Stimulated activated naive CD8-positive, alpha-beta T cell treated with anti-CD3 and anti-CD28 coated beads, Interleukin-15, Interleukin-2, amounts not matched to agents 100 ng/mL and 50 ng/mL, for 24 hours (primary cell): ENCODE data around the gene MAN2C1.
"Not testable (repeated sequence)": the region's sequence is repeated elsewhere in the genome, so short reads cannot be mapped to it uniquely, and the experiment has no call there.

ENCODE experiments used
- H3K27ac Mint-ChIP-seq: one replicate; pipeline ENCODE4 v1.8.0; 2021; ENCODE audit warnings: mild to moderate bottlenecking, mixed read lengths
- H3K27me3 Mint-ChIP-seq: one replicate; pipeline ENCODE4 v1.8.0; 2021; ENCODE audit warnings: mixed read lengths
- H3K36me3 Mint-ChIP-seq: one replicate; pipeline ENCODE4 v1.8.0; 2021; ENCODE audit warnings: low read depth, mixed read lengths
- H3K4me1 Mint-ChIP-seq: one replicate; pipeline ENCODE4 v1.8.0; 2021; ENCODE audit warnings: low read depth, mixed read lengths
- H3K4me3 Mint-ChIP-seq: one replicate; pipeline ENCODE4 v1.8.0; 2021; ENCODE audit warnings: mild to moderate bottlenecking, mixed read lengths
- H3K9me3 Mint-ChIP-seq: one replicate; pipeline ENCODE4 v1.8.0; 2021; ENCODE audit warnings: mixed read lengths

The MAN2C1 gene

GRCh38 chr15:75367913-75368688 lies at the start of gene MAN2C1:
TSS of gene MAN2C1 (minus strand) at chr15:75368607. CDS start at chr15:75368583, 24 bp downstream.
- Mint-ChIP-seq H3K27ac (peak within 1 kb of the TSS; percentile 93), H3K4me3 (peak within 1 kb of the TSS; percentile 92), H3K4me1 (peaks cover 29% of the 10 kb centered on the region), H3K36me3 (peaks cover 44% of the 10 kb centered on the region), H3K9me3 (no peaks in the 10 kb centered on the region), H3K27me3 (no peaks in the 10 kb centered on the region)

- H3K9me3 Mint-ChIP-seq: no peaks in the 10 kb centered on the region
- H3K36me3 Mint-ChIP-seq: peaks cover 68% of the 10 kb centered on the region
- peak overlapping the region; percentile 80 for H3K27ac Mint-ChIP-seq
- peaks cover 32% of the 10 kb centered on the region for H3K4me1 Mint-ChIP-seq
- H3K27me3 Mint-ChIP-seq: no peaks in the 10 kb centered on the region
- H3K4me3 Mint-ChIP-seq: no peak overlapping the region
These were observed 48.2 kb upstream of the MAN2C1 start for GRCh38 chr15:75416584-75416983.

- peaks cover 86% of the 10 kb centered on the region for H3K36me3 Mint-ChIP-seq
- H3K9me3 Mint-ChIP-seq: no peaks in the 10 kb centered on the region
- H3K27ac Mint-ChIP-seq: no peak overlapping the region
- no peaks in the 10 kb centered on the region for H3K27me3 Mint-ChIP-seq
- H3K4me1 Mint-ChIP-seq: peaks cover 37% of the 10 kb centered on the region
- H3K4me3 Mint-ChIP-seq: no peak overlapping the region
These were observed 41.8 kb upstream of the MAN2C1 start for GRCh38 chr15:75410196-75410595.

- Mint-ChIP-seq H3K9me3 (no peaks in the 10 kb centered on the region), H3K27me3 (no peaks in the 10 kb centered on the region), H3K4me1 (peaks cover 32% of the 10 kb centered on the region), H3K27ac (peak overlapping the region; percentile 76), H3K36me3 (peaks cover 75% of the 10 kb centered on the region), H3K4me3 (no peak overlapping the region)
These were observed 38.7 kb upstream of the MAN2C1 start for GRCh38 chr15:75407083-75407482.

- no peak overlapping the region for H3K4me3 Mint-ChIP-seq
- peaks cover 29% of the 10 kb centered on the region for H3K4me1 Mint-ChIP-seq
- H3K27me3 Mint-ChIP-seq: no peaks in the 10 kb centered on the region
- H3K9me3 Mint-ChIP-seq: no peaks in the 10 kb centered on the region
- peak overlapping the region; percentile 31 for H3K27ac Mint-ChIP-seq
- H3K36me3 Mint-ChIP-seq: peaks cover 64% of the 10 kb centered on the region
These were observed 35.5 kb upstream of the MAN2C1 start for GRCh38 chr15:75403892-75404291.

GRCh38 chr15:75397494-75397893 lies 29.1 kb upstream of the MAN2C1 start:
- H3K4me1 Mint-ChIP-seq: no peaks in the 10 kb centered on the region
- H3K36me3 Mint-ChIP-seq: peaks cover 63% of the 10 kb centered on the region
- no peaks in the 10 kb centered on the region for H3K9me3 Mint-ChIP-seq
- H3K4me3 Mint-ChIP-seq: no peak overlapping the region
- H3K27ac Mint-ChIP-seq: peak overlapping the region; percentile 7
- H3K27me3 Mint-ChIP-seq: no peaks in the 10 kb centered on the region

GRCh38 chr15:75389791-75390382 lies 21.5 kb upstream of the MAN2C1 start:
- H3K9me3 Mint-ChIP-seq: no peaks in the 10 kb centered on the region
- no peak overlapping the region for H3K4me3 Mint-ChIP-seq
- no peaks in the 10 kb centered on the region for H3K27me3 Mint-ChIP-seq
- peaks cover 73% of the 10 kb centered on the region for H3K36me3 Mint-ChIP-seq
- no peak overlapping the region for H3K27ac Mint-ChIP-seq
- H3K4me1 Mint-ChIP-seq: peaks cover 12% of the 10 kb centered on the region

GRCh38 chr15:75383986-75384385 lies 15.6 kb upstream of the MAN2C1 start:
- peaks cover 68% of the 10 kb centered on the region for H3K36me3 Mint-ChIP-seq
- not testable (repeated sequence) for H3K4me3 Mint-ChIP-seq, H3K27ac Mint-ChIP-seq, H3K9me3 Mint-ChIP-seq, H3K27me3 Mint-ChIP-seq
- H3K4me1 Mint-ChIP-seq: peaks cover 12% of the 10 kb centered on the region

- H3K4me3 Mint-ChIP-seq: no peak overlapping the region
These were observed 12.4 kb upstream of the MAN2C1 start for GRCh38 chr15:75380773-75381172.

GRCh38 chr15:75371901-75372688 lies 3.7 kb upstream of the MAN2C1 start:
- peaks cover 63% of the 10 kb centered on the region for H3K36me3 Mint-ChIP-seq
- H3K27ac Mint-ChIP-seq: no peak overlapping the region
- no peaks in the 10 kb centered on the region for H3K27me3 Mint-ChIP-seq

More at GRCh38 chr15:75380773-75381172, 12.4 kb upstream of the MAN2C1 start:
- Mint-ChIP-seq H3K4me1 (peaks cover 5% of the 10 kb centered on the region), H3K36me3 (peaks cover 60% of the 10 kb centered on the region), H3K27ac (no peak overlapping the region), H3K9me3 (no peaks in the 10 kb centered on the region), H3K27me3 (no peaks in the 10 kb centered on the region)

GRCh38 chr15:75371486-75371885 lies 3.1 kb upstream of the MAN2C1 start:
- no peak overlapping the region for H3K4me3 Mint-ChIP-seq
- H3K9me3 Mint-ChIP-seq: no peaks in the 10 kb centered on the region
- peaks cover 60% of the 10 kb centered on the region for H3K36me3 Mint-ChIP-seq
- no peak overlapping the region for H3K27ac Mint-ChIP-seq
- H3K27me3 Mint-ChIP-seq: no peaks in the 10 kb centered on the region
- H3K4me1 Mint-ChIP-seq: peaks cover 29% of the 10 kb centered on the region

More at GRCh38 chr15:75371901-75372688, 3.7 kb upstream of the MAN2C1 start:
- no peaks in the 10 kb centered on the region for H3K9me3 Mint-ChIP-seq
- no peak overlapping the region for H3K4me3 Mint-ChIP-seq
- peaks cover 23% of the 10 kb centered on the region for H3K4me1 Mint-ChIP-seq

GRCh38 chr15:75369897-75370581 lies 1.6 kb upstream of the MAN2C1 start:
- H3K36me3 Mint-ChIP-seq: peaks cover 52% of the 10 kb centered on the region
- no peaks in the 10 kb centered on the region for H3K9me3 Mint-ChIP-seq
- H3K4me3 Mint-ChIP-seq: peak overlapping the region; percentile 92
- H3K4me1 Mint-ChIP-seq: peaks cover 29% of the 10 kb centered on the region
- no peaks in the 10 kb centered on the region for H3K27me3 Mint-ChIP-seq
- H3K27ac Mint-ChIP-seq: peak overlapping the region; percentile 93

- H3K27ac Mint-ChIP-seq: peak overlapping the region; percentile 93
- H3K4me1 Mint-ChIP-seq: peaks cover 29% of the 10 kb centered on the region
- no peaks in the 10 kb centered on the region for H3K9me3 Mint-ChIP-seq
- H3K36me3 Mint-ChIP-seq: peaks cover 45% of the 10 kb centered on the region
- H3K27me3 Mint-ChIP-seq: no peaks in the 10 kb centered on the region
- H3K4me3 Mint-ChIP-seq: peak overlapping the region; percentile 92
These were observed 357 bp upstream of the MAN2C1 start for GRCh38 chr15:75368689-75369239.

- H3K36me3 Mint-ChIP-seq: peaks cover 43% of the 10 kb centered on the region
- peak overlapping the region; percentile 92 for H3K4me3 Mint-ChIP-seq
These were observed 948 bp downstream of the MAN2C1 start for GRCh38 chr15:75367406-75367912.

More at GRCh38 chr15:75367406-75367912, 948 bp downstream of the MAN2C1 start:
- peaks cover 29% of the 10 kb centered on the region for H3K4me1 Mint-ChIP-seq
- no peaks in the 10 kb centered on the region for H3K9me3 Mint-ChIP-seq
- H3K27ac Mint-ChIP-seq: peak overlapping the region; percentile 52
- H3K27me3 Mint-ChIP-seq: no peaks in the 10 kb centered on the region
